Measurements from ENCODE around the gene EMP1.

- no peak for TF ChIP-seq POLR2AphosphoS5 (IDR thresholded peaks at IDR 0.05; ENCODE audit: low read depth)
- no peak for TF ChIP-seq CTCF (conservative IDR thresholded peaks at IDR 0.05; ENCODE audit: low read depth in 2 of 2)
- TF ChIP-seq EZH2 (IDR thresholded peaks at IDR 0.05; ENCODE audit: low read depth, unreplicated experiment) = no peak
- TF ChIP-seq JUNB (IDR thresholded peaks at IDR 0.05; ENCODE audit: unreplicated experiment) = no peak
- no peak for TF ChIP-seq EZH2phosphoT487 (IDR thresholded peaks at IDR 0.05; ENCODE audit: unreplicated experiment)
Observed at GRCh38 chr12:13156277-13156676, 40.2 kb upstream of the EMP1 start.

Measured in GM23338 (cell line).